NCI-H345 (cell line): Measurements from ENCODE around the gene MAML2.
A peak's percentile ranks its signal among the peaks of the same experiment; 100 is the strongest.

Experiments
- DNase-seq: peaks from one replicate; lab custom pipeline; 2025; lab: John Stamatoyannopoulos, UW

MAML2 gene

DNA sequence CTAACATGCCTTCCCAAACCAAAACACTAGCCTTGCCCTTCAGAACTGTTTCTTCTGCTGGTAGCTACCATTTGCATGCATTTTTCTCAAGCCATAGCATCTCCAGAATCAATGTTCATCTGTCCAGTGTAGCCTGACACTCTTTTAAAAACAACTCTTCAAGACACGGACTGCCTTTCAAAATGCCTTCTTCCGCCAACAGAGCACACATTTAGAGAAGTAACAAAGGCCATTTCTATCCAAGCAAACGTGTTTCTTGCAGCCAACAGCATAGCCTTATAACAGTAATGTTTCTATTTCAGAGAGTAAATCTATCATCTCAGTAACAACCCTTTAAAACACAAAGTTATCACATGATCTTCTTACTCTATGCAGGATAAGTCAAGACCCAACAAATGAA is 275.8 kb downstream of the MAML2 start:
- no peak for DNase-seq

DNA sequence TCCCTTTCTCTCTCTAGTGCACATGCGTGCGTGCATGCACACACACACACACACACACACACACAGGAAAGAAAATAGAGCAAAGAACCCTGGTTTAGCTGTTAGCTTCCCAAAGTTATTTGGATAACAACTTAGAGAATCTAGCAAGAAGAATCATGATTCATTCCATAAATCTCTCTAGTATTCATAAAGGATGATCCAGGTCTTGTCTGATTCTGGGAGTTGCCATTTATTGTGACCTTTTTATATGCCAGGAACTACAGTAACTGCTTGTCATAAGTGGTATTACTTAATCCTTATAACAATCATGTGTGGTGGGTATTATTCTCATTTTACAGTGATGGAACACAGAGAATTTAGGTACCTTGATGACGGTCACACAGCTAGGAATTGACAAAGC is 277.6 kb downstream of the MAML2 start:
- DNase-seq, result no peak

DNA sequence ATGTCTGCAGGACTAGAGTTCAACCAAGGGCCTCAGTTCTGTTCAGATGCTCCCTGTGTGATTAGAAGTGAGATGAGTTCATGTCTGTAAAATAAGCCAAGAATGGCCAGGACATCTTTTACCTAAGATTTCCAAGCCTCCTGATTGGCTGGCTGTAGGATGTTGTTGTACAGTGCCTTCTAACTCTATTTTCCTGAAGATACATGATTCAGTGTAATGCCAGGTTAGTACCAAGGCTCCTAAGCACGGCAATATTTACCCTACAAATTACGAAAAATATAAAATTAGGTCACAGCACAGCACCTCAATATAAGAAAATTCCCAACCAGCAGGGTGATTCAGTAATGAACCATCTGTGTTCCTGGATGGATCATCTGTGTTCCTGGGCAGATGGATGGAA is 279.1 kb downstream of the MAML2 start:
- DNase-seq, result no peak

DNA sequence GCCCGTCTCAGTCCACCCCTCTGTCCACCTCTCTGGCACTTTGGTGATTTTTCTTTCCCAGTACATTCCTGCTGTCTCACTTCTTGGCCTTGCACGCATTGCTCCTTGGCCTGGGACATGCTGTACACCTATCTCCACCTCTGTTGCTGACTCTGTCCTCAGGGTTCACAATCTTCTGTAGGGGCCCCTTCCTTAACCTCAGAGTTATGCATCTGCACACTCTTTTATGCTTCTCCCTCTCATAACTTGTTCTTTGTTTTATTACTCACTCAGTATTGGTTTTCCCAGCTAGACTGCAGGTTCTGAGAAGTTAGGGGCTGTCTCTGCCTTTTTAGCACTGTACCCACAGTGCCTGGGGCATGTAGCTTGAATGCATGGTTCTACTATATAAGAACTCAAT is 279.9 kb downstream of the MAML2 start:
- no peak for DNase-seq

DNA sequence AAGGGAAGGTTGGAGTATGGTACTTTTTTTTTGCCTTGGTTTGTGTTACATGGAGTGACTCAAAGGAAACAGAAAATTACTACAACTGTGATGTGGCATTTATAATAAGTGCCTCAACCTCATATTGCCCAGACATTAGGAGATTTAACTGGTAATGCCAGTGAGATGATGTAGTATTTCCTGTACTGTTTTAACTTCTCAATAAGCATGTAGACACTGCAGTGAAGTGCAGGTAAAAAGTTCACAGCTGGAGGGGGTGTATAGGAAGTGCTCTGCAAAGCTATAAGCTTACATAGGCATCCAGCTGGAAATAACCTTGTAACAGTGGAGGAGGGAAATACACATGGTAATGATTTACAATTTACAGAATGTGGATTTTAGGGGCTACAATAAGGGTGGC is 280.9 kb downstream of the MAML2 start:
- DNase-seq, result no peak

DNA sequence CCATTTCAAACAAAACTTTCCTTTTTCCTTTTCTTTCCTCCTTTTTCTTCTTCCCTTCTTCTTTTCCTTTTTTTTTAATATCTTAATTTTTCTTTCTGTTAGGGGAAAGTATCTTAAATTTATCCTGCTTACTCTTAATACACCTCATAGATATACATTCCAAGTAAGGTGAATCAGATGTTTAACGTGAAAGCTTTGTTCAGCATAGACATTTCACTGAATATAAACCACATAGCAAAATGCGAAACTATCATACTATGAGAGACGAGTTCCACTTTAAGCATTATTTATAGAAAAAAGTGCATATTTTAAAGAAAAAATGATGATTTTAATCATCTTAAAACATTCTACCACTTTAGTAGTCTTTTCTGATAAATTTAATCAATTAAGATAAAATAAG is 281.3 kb downstream of the MAML2 start:
- DNase-seq, result no peak

DNA sequence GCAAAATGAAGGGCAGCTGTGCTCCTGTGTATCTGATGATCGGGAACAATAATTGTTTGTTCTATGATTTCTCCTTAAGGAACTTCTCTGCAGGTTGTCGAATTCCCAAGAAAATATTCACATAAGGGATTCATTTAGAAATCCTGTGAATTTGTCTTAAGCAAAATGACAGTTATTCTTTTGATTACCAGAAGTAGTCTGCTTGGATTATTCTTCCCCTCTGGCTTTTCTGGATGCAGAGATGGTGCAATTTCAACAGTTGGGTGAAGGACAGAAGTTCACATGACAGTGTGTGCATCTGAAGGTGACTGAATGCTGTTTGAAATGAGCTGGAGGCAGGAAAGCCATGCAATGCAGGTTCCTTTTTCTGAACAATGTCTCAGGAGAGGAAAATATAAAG is 281.9 kb downstream of the MAML2 start:
- DNase-seq, result no peak

DNA sequence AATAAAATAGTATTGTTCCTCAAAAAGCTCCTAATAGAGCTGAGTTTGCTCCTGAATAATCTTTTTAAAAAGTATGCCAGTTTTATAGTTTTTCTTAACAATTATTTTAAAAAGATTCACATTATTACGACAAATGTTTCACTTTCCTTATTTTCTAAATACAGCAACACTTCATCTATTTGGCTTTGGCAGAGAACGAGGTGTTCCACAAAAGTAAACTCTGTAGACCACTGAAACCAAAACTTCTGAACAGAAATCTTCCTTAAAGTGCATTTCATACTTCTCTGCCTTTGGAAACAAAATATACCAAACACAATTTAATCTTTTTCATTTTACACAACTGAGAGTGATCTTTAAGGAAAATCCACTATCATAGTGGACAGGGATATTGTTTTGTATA is 285.5 kb downstream of the MAML2 start:
- no peak for DNase-seq

DNA sequence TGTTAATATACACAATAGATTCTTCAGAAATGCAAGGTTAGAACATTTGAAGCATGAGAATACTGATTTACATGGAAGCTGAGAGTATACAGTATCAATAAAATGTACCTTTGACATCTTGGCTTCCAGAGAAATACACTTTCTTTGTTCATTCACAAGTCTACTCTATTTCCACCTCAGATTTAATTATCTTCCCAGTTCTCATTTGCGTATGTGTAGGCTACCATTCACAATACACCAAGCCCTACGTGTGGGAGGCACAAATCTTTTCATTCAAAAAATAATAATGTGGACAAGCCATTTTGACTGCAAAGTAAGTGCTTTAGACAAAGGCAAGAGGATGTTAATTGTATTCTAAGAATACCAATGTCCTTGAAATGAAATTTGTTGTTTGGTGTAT is 286.4 kb downstream of the MAML2 start:
- no peak for DNase-seq

DNA sequence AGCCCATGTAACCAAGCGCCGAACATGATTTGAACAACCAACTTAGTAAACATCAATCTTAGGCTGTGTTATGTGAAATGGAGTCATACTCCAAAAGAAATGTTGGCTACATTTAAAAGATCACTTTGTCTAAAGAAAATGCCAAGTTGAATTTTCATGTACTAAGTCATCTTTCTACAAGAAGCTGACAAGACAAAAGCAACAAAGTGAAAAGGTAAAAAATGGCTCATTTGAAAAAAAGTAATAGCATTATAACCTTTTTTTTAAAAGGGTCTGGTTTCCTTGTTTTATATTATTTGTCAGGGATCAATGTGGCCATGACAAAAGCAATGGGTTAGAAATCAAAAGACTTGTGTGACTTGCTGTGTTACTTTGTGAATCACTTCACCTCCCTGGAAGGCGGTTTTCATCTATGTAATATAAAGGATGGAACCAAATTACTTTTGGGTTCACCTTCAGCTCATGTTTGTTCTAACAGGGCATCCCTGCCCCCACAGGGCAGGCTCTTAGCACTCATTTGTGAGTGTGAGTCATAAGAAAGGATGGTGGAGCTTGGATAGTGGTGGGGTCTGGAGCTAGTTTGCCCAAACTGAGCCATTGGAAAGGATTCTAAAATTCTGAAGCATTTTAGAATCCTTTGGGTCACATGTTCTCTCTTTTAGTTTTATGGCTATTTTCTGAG is 287.1 kb downstream of the MAML2 start:
- DNase-seq, result peak; percentile 8

DNA sequence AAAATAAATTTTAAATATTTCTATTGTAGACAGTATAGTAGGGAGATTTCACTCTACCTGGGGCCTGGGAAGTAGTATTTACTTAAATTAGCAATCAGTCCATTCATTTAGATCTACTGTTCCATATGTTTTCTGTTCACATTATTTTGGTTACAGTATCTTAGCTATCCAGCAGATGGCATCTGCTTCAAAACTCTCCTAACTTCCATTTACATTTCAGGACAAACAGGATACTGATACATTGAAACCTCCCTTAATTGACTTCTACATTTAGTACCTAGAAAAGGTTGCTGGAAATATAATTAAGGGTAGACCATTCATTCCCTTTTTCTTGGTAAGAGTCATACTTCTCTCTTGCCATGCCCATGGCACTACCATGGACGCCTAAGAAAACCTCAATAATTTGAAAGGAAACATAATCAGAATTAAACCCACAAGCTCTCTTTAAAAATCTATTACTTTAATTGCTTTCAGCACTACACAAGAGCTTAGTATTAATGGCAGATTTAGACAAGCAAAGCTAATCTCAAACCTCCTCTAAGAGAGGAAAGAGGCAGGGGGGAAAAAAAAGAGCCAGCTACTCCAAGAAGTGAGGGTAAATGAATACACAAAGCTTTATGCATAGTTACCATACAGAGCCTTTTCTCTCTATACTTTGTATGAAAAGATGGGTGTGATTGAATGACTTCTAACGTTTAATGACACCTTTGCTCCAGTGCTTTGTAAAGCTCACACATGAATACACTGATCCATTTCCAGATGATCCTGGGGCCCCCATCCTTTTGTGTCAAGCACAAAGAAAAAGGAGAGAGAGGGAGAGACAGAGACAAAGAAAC is 287.9 kb downstream of the MAML2 start:
- peak; percentile 70 for DNase-seq

DNA sequence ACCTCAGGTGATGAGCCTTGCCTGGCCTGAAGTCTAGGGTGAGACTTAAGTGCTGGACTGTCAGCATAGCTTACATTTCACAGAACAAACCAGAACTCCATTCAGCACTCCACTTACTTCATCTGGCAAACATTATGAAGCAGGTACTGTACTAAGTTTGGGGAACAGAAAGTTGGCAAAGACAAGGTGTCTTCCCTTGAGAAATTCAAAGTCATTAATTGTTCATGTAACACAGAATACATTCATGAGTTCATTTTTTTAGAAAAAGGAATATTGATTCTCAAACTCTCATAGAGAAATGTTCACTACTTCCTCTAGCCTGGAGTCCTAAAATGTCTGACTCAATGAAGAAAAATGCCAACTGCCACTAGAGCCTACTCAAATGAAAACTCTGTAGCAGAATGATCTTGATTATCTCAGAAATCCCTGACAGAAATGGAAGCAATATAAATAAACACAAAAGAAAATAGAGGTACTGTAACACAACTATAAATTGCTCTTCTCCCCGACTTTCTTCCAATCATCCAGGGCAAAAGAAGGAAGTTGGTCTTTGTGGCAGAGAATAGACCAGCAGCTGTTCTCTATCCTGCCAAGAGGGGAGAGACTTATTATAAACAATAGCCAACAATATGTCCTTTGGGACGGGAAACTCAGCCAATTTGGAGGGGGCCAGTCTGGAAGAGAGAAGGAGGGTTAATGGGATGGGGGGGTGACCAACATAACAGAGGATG is 289.9 kb downstream of the MAML2 start:
- DNase-seq, result no peak

DNA sequence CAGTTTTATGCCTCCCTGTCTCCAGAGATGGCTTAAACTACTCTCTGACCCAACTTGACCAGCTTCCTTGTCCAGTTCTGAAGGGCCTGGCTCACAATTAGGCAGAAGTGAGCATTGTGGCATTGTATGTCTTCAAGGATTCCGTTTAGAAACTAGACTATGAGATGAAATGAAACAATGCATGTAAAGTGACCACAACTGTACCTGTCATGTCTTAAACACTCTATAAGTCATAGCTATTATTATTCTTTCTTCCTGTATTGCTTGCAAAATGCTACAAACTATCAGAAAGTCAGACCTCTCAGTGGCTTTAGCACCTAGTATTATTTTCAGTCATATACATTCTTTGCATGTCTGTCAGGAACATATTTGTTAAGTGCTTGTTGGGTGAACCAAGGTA is 291.2 kb downstream of the MAML2 start:
- no peak for DNase-seq

DNA sequence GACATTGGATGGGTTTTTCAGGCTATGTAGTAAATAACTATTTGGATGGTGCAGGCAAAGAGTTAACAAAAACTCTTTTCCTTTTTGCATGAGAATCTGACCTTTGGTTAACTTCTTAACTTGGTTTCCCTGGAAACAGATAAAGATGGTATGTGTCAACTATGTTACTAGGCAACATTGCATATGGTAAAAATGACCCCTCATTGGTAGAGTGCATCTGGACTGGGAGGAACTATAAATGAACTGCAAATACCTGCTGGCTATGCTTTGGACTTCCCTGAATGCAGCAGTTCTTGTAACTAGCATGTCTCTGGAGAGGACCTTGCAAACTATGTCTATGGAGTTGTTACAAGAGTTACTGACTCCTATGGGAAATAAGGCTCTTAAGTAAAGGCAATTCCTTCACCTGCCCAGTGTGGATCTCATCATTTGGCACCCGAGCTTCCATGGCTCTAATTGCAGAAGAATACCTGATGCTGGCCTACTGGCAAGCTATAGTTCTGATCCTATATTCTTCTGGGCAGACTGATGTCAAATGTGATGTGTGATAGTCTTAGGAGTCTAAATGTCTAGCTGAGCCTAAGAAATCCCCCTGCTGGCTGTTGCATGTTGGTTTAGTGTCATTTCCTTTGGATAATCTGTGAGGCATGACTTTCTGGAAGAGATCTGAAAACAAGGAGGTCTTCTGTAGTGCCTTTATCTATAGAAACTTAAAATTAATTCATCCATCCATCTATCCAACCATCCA is 292.4 kb downstream of the MAML2 start:
- DNase-seq, result no peak

DNA sequence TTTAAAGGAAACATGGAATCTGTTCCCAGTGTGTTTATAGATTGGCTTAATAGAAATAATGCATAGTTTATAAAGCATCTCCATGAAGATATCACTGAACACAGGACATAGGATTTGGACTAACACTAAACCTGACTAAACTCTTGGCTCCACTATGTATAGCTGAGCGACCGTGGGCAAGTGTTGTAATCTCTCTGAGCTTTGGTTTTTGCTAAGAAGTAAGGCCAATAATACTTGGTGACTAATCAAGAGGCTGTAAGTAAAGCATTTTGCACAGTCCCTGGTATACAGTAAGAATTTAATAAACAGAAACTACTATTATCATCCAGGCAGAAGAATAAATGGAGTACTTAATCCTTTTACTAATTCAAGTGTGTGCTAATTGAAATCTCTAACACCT is 293.6 kb downstream of the MAML2 start:
- no peak for DNase-seq

DNA sequence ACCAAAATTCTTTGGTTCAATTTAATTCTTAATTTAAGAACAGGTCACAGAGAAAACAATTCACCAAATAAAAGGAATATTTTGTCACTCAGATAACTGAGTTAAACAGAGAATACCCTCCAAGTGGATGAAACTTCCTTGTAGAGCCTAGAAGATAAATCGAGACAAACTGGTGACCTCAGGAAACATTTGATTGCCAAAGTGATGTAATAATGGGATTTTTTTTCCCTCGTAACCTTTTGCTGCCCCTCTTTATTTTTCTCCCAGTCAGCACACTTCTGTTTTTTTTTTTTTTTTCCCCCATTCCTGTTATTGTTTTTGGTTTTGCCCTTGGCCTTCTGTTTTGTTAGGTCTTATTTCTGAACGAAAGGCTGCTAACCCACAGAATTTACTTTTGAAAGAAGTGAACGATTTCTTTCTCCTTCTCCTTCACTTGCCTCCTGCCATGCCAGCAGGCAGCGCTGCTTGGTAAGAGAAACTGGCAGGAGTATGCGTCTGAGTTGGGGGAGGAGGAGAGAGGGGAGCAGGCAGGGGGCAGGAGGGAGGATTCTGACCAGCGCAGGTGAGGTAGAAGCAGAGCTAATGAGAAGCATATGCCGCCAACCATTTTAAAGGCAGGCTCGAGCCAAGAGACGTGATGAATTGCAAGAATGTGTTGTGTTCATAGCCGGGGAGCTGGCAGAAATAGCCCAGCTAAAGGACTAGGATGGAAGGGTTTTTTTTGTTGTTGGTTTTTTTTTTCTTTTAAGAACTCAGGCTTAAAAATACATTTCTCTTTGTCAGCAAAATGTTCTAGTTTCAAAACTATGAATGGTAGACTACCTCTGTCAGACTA is 297.2 kb downstream of the MAML2 start:
- no peak for DNase-seq

DNA sequence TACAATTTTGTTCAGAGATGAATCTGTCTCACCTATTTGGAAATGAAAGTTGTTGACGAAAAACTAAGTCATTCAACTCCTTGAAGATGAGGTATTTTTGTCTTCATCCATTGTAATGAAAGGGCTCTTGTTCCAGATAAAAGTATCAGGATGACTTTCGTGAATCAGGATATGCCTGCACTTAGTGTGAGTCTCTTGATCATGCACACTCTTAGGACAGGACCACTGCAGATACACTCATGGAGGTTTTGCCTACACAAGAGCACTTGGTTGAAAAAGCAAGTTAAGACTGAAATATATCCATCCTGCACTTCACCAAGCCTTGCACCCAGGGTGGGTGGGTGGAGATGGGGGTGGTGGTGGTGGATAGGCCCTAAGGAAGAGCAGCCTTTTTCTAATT is 298.2 kb downstream of the MAML2 start:
- no peak for DNase-seq

DNA sequence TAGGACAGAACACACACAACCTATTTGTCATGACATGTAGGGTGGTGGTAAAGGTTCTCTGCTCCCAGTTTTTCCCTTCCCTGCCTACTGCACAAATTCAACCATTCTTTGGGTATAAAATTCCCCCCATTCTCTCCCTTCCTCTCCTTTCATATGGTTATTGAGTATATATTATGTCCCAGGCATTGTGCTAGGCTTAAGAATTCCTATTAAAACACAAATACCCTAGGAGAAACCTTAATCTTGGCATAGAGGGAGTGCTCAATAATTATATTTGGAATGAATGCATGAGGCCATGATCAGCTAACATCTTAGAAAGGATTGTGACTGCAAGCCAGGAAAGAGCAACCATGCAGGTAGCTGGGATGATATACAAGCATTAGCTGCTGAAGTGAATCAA is 298.7 kb downstream of the MAML2 start:
- no peak for DNase-seq

DNA sequence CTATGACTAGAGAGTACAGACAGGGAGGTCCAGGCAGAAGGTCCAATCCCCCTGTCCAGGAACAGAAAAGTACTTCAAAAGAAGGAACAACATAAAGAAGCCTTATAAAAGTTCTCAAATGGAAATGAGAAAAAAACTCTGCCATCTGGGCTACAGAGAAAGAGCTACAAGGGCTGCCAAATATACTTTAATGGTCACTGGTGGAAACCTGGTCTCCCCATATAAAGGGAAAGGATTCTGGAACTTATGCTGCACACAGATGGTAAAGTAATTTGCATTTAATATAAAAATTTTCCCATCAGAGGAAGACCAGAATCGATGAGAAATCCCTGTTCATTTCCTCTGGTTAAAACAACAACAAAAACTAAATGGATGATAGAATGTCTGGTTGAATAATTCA is 299.7 kb downstream of the MAML2 start:
- no peak for DNase-seq

DNA sequence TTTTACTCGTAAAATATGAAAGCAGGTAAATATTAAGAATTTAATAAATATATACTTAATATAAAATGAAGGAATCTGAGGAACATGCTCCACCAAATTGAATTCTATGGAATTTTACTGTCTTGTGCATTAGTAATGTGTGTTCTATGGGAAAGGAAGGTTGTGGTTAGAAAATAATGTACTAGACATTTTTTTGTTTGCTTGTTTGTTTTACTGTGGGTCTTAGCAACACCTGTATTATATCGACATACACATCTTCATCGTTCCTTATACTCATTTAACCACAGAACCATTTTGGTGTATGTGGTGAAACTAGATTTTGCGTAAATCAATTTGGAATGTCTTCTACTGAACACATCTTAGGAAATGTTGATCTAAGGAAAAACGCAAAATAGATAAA is 304.9 kb downstream of the MAML2 start:
- DNase-seq, result no peak

DNA sequence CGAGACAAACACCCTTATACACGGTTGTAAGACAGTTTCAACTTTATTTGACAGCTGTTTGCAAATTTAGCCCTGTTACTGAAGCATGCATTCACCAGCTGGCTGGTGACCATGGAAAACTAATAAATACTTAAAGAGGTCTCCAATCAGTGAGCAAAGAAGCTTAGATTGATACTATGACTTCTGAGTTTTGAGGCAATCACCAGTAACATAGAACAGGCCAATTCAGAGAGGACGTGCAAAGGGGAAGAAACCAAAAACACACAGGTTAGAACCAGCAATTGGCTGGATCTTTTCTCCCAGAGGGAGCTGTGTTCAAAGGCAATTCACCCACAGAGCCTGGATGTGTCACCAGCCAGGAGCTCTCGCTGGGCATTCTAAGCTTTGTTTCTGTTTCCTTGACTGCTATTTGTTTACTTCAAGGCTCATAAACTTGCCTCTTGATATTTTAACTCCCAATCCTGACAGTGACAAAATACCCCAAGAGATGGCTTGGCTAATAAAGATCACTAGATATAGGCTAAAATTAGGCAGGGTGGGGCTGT is 305.5 kb downstream of the MAML2 start:
- peak; percentile 20 for DNase-seq
